Endothelial cell of umbilical vein (primary cell): Measurements from ENCODE around the gene PI4KB. TPM values are rescaled to one million over a fixed set of nuclear protein-coding genes. Genes with fewer than 3 reads are reported as not detected.

Experiments used
- BruUV-seq: library from RNA; stranded (reverse); fragments of 400-500 nt; replicated peaks from 2 replicates; lab custom pipeline; 2021; lab: Mats Ljungman, UMichigan
- CTCF ChIA-PET: fragments of 300-600, 350-600 bp; sonication (Branson Sonifier 250); formaldehyde crosslinking; loops from one replicate; lab custom pipeline; 2021; ENCODE audit warnings: antibody characterized with exemption, inconsistent platforms; lab: Charles Lee
- POLR2A ChIA-PET: fragments of 300-600, 350-600 bp; sonication (Branson Sonifier 250); formaldehyde crosslinking; loops from one replicate; lab custom pipeline; 2021; ENCODE audit warnings: antibody characterized with exemption, inconsistent platforms; lab: Charles Lee
- DNase-seq: peaks from one replicate; pipeline ENCODE4 v3.0.0-alpha.2; 2011; ENCODE audit warnings: low read depth, low spot score
- FAIRE-seq: peaks from 2 replicates; lab custom pipeline; 2011; peaks lifted over from hg19 to GRCh38; lab: Jason Lieb, UNC
- H2AFZ ChIP-seq: 2 replicates; pipeline ENCODE4 v1.6.0; 2012; ENCODE audit warnings: low read depth, low read length, control low read depth, inconsistent platforms
- H3K27ac ChIP-seq: 2 replicates; pipeline ENCODE4 v1.5.1; 2011; ENCODE audit warnings: low read depth, mild to moderate bottlenecking, control low read depth, low read length, moderate library complexity; ENCODE audit not compliant: insufficient read depth
- H3K27me3 ChIP-seq, 2 experiments: 2 replicates each; pipeline versions ENCODE4 v1.6.0 to v1.6.1; 2011; ENCODE audit warnings: low read length in 2 of 2, mixed read lengths in 1 of 2; ENCODE audit not compliant: control insufficient read depth in 2 of 2, insufficient read depth in 2 of 2
- H3K36me3 ChIP-seq, 2 experiments: 2 replicates in 1 of 2; 3 replicates in 1 of 2; pipeline ENCODE4 v1.5.1; 2011; ENCODE audit warnings: low read length in 2 of 2, mild to moderate bottlenecking in 1 of 2, moderate library complexity in 1 of 2; ENCODE audit not compliant: control insufficient read depth in 2 of 2, insufficient read depth in 2 of 2; ENCODE audit errors: extremely low read depth in 1 of 2
- H3K4me1 ChIP-seq: 3 replicates; pipeline ENCODE4 v1.5.1; 2011; ENCODE audit warnings: mild to moderate bottlenecking, low read length; ENCODE audit not compliant: control insufficient read depth, insufficient read depth; ENCODE audit errors: extremely low read depth
- H3K4me2 ChIP-seq: 2 replicates; pipeline ENCODE4 v1.6.1; 2011; ENCODE audit warnings: low read length, control low read depth, mixed read lengths; ENCODE audit not compliant: insufficient read depth
- H3K4me3 ChIP-seq, 3 experiments: fragments of 200-600 bp in 1 of 3; sonication (generic), shearing (Covaris generic) in 1 of 3; replicated peaks in 1 of 3; 2 replicates each; pipeline ENCODE4 v1.5.1; 2011 to 2016; ENCODE audit warnings: control low read depth in 3 of 3, low read length in 3 of 3, mild to moderate bottlenecking in 2 of 3, inconsistent platforms in 1 of 3, low read depth in 1 of 3, moderate library complexity in 1 of 3; ENCODE audit not compliant: insufficient read depth in 1 of 3
- H3K79me2 ChIP-seq: 2 replicates; pipeline ENCODE4 v1.6.0; 2012; ENCODE audit warnings: low read length, inconsistent platforms; ENCODE audit not compliant: control insufficient read depth, insufficient read depth
- H3K9ac ChIP-seq: replicated peaks from 2 replicates; pipeline ENCODE3; 2011; ENCODE audit warnings: low read length, control low read depth; ENCODE audit not compliant: insufficient read depth; ENCODE audit errors: extremely low read depth
- H3K9me1 ChIP-seq: replicated peaks from 3 replicates; pipeline ENCODE4 v1.6.0; 2011; ENCODE audit warnings: mild to moderate bottlenecking, low read length; ENCODE audit not compliant: control insufficient read depth, insufficient read depth; ENCODE audit errors: extremely low read depth
- H3K9me3 ChIP-seq: replicated peaks from 2 replicates; pipeline ENCODE4 v1.5.1; 2012; ENCODE audit warnings: low read length, inconsistent platforms; ENCODE audit not compliant: control insufficient read depth, insufficient read depth
- H4K20me1 ChIP-seq: replicated peaks from 2 replicates; pipeline ENCODE3; 2011; ENCODE audit warnings: mild to moderate bottlenecking, low read length; ENCODE audit not compliant: control insufficient read depth, insufficient read depth; ENCODE audit errors: extremely low read depth
- CTCF ChIP-seq, 2 donors: IDR thresholded peaks; 1 replicate in 1 of 2; 2 replicates in 1 of 2; pipeline ENCODE4 v1.5.1; 2011; ENCODE audit warnings: low read length in 2 of 2, mild to moderate bottlenecking in 2 of 2, moderate library complexity in 2 of 2, control low read depth in 1 of 2, inconsistent platforms in 1 of 2, low read depth in 1 of 2; ENCODE audit not compliant: insufficient read depth in 1 of 2; ENCODE audit errors: extremely low read depth in 1 of 2
- EZH2 ChIP-seq: IDR thresholded peaks from 2 replicates; pipeline ENCODE4 v1.6.1; 2012; ENCODE audit warnings: borderline replicate concordance, low read depth, mild to moderate bottlenecking, moderate library complexity, low read length, inconsistent platforms; ENCODE audit not compliant: severe bottlenecking
- FOS ChIP-seq: IDR thresholded peaks from 2 replicates; pipeline ENCODE4 v1.6.1; 2011; ENCODE audit warnings: mild to moderate bottlenecking, low read length, moderate library complexity, borderline replicate concordance; ENCODE audit not compliant: insufficient read depth
- GATA2 ChIP-seq: IDR thresholded peaks from 2 replicates; pipeline ENCODE4 v1.7.0; 2011; ENCODE audit warnings: low read depth, mild to moderate bottlenecking, moderate library complexity, mixed read lengths, low read length; ENCODE audit not compliant: insufficient read length, insufficient read depth
- JUN ChIP-seq: IDR thresholded peaks from 2 replicates; pipeline ENCODE4 v1.6.1; 2011; ENCODE audit warnings: borderline replicate concordance, low read depth; ENCODE audit not compliant: insufficient read length, insufficient read depth
- MAX ChIP-seq: IDR thresholded peaks from 2 replicates; pipeline ENCODE4 v1.6.1; 2011; ENCODE audit not compliant: insufficient read depth, insufficient read length
- MYC ChIP-seq: IDR thresholded peaks from one replicate; pipeline ENCODE4 v1.6.1; 2011; ENCODE audit warnings: mild to moderate bottlenecking, low read depth, low read length
- POLR2A ChIP-seq: IDR thresholded peaks from 2 replicates; pipeline ENCODE4 v1.6.1; 2012; ENCODE audit warnings: low read depth, mild to moderate bottlenecking, control low read depth, low read length
- POLR2AphosphoS5 ChIP-seq: IDR thresholded peaks from 2 replicates; pipeline ENCODE4 v1.6.1; 2012; ENCODE audit warnings: low read depth, mild to moderate bottlenecking, control low read depth, low read length, moderate library complexity; ENCODE audit not compliant: insufficient read depth
- dilution Hi-C: fragments of 300-500 bp; cut with MboI; formaldehyde crosslinking; loops from one replicate; pipeline ENCODE4 v1.15.0; 2019; ENCODE audit warnings: low sequenced_read_pairs; ENCODE audit not compliant: extremely low pct_ligation_motif_present
- intact Hi-C: fragments of 100-400 bp; cut with micrococcal nuclease; formaldehyde crosslinking; loops from one replicate; pipeline ENCODE4 v1.10.0; 2022
- polyA plus RNA-seq, 4 experiments: library from polyadenylated mRNA; depleted of rRNA in 3 of 4; stranded (reverse) in 3 of 4; unstranded in 1 of 4; fragments of >200 nt; gene quantifications; 2 replicates each; pipeline versions ENCODE4 v1.2.1 to v1.2.3, GENCODE V29; 2011 to 2012; ENCODE audit warnings: missing spikeins in 1 of 4
- total RNA-seq: library from RNA; stranded (reverse); gene quantifications from 2 replicates; pipeline ENCODE4 v1.2.3, GENCODE V29; 2021

PI4KB gene
- total and polyA plus RNA-seq, 2 donors (not counting 3 experiments of a cell fraction or from before 2014, with no cell fraction given): 60.9 to 67.8 TPM

DNA sequence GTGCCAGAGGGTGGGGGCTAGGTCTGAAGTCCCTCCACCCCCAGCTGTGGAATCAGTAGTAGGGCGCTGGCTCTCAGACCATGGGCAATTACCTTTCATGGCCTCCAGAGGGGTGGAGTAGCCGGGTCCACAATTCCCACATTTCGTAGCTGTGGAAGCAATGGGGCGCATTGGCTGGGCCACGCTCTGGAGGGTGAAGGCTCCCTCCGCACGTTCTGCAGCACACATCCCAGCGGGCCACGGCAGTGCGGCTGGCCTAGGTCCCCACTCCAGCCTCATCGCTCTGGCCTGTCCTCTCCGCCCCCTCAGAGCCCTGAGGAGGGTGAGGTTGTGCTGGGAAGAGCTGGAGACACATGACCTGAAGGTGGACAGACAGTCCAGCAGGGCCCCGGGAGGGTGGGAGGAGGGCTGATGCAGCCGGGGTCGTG, 42.4 kb upstream of the PI4KB start:
- Histone ChIP-seq H2AFZ (no peak overlapping the region), H3K9me1 (no peaks in the 10 kb centered on the region), H3K79me2 (no peaks in the 10 kb centered on the region), H3K27me3 (no peaks in the 10 kb centered on the region), H3K4me2 (no peak overlapping the region), H4K20me1 (no peaks in the 10 kb centered on the region), H3K4me1 (peaks cover 8% of the 10 kb centered on the region), H3K36me3 (no peaks in the 10 kb centered on the region), H3K9me3 (no peaks in the 10 kb centered on the region), H3K27ac (no peak overlapping the region), H3K9ac (no peak overlapping the region), H3K4me3 (no peak overlapping the region)
- no TSS peak for BruUV-seq
- TF ChIP-seq JUN (no peak), POLR2A (no peak), MYC (no peak), GATA2 (no peak), MAX (no peak), CTCF (IDR thresholded peaks at IDR 0.05; ENCODE audit: extremely low read depth in 1 of 2, insufficient read depth in 1 of 2, low read depth in 1 of 2, low read length in 2 of 2) (no peak), FOS (no peak), EZH2 (no peak), POLR2AphosphoS5 (no peak)
- DNase-seq (no peak), FAIRE-seq (no peak)
- intact Hi-C loops: no loop called here
- dilution Hi-C loops: no loop called here
- ChIA-PET POLR2A (interaction anchor here (0.6 kb wide), 1 partner anchor 90 kb away, joined by 3 read pairs; the partner anchor contains the start of gene POGZ), CTCF (interaction anchor here (0.8 to 2.0 kb wide), 3 partner anchors 14 to 29 kb away, joined by 4 to 10 read pairs (median 5); no protein-coding TSS in a partner anchor)
